Mucosa of descending colon (tissue), 3 donors: ENCODE data around the gene WHAMM. TPM values are rescaled to one million over a fixed set of nuclear protein-coding genes. Genes with fewer than 3 reads are reported as not detected.

Experiments used
- ATAC-seq: fragments of 200-7000 bp; cut with Tn5 transposase; one replicate; pipeline ENCODE4 v1.9.1; 2020; ENCODE audit warnings: mild to moderate bottlenecking, moderate library complexity
- DNase-seq, 3 donors: peaks; one replicate each; pipeline ENCODE4 v3.0.0-alpha.2; 2020
- H3K36me3 ChIP-seq: fragments of 200-600 bp; one replicate; pipeline ENCODE4 v1.8.0; 2021; ENCODE audit warnings: low read depth, mild to moderate bottlenecking
- H3K4me1 ChIP-seq: fragments of 200-600 bp; one replicate; pipeline ENCODE4 v1.8.0; 2021; ENCODE audit warnings: low read depth, mild to moderate bottlenecking
- H3K4me3 ChIP-seq: fragments of 200-600 bp; one replicate; pipeline ENCODE4 v1.8.0; 2021; ENCODE audit warnings: mild to moderate bottlenecking
- H3K9me3 ChIP-seq: fragments of 200-600 bp; one replicate; pipeline ENCODE4 v1.8.0; 2021; ENCODE audit warnings: mild to moderate bottlenecking
- intact Hi-C, 2 donors: fragments of 100-400 bp; cut with DNase I in 1 of 2; cut with micrococcal nuclease in 1 of 2; formaldehyde crosslinking; loops; one replicate each; pipeline versions ENCODE4 v1.11.0 to v1.11.1; 2022; cut with DNase I, micrococcal nuclease
- total RNA-seq, 3 donors: library from RNA; stranded (reverse); fragmentation: NEBNext Ultra II Directional in 2 of 3; extraction: Animal tissue kit (Norgen Biotek cat#: 25700) in 2 of 3; gene quantifications; one replicate each; pipeline versions ENCODE4 v1.2.1 to v1.2.4, GENCODE V29; 2021 to 2023
- TF ChIP-seq, protein P1 (sequence below): fragments of 200-600 bp; IDR thresholded peaks from one replicate; pipeline ENCODE4 v1.8.0; 2022; ENCODE audit warnings: antibody characterized with exemption, mild to moderate bottlenecking
- donor health status: DM: no; HTN: no; CAD: no; lungs with moderate emphysema.
- donor health status: DM: no; HTN: no; CAD: no.
- donor health status: DM: no; HTN: yes; CAD: no.

Gene WHAMM
- total RNA-seq, 3 donors from 2014 or later, result 10.8 to 13.2 (median 11.4) TPM

- Histone ChIP-seq H3K9me3 (no peaks in the 10 kb centered on the region), H3K4me1 (no peaks in the 10 kb centered on the region), H3K36me3 (no peaks in the 10 kb centered on the region), H3K4me3 (no peak overlapping the region)
- intact Hi-C loops, result no loop called here
- DNase-seq (no peak), ATAC-seq (no peak)
- TF ChIP-seq, protein P1, sequence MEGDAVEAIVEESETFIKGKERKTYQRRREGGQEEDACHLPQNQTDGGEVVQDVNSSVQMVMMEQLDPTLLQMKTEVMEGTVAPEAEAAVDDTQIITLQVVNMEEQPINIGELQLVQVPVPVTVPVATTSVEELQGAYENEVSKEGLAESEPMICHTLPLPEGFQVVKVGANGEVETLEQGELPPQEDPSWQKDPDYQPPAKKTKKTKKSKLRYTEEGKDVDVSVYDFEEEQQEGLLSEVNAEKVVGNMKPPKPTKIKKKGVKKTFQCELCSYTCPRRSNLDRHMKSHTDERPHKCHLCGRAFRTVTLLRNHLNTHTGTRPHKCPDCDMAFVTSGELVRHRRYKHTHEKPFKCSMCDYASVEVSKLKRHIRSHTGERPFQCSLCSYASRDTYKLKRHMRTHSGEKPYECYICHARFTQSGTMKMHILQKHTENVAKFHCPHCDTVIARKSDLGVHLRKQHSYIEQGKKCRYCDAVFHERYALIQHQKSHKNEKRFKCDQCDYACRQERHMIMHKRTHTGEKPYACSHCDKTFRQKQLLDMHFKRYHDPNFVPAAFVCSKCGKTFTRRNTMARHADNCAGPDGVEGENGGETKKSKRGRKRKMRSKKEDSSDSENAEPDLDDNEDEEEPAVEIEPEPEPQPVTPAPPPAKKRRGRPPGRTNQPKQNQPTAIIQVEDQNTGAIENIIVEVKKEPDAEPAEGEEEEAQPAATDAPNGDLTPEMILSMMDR, result no peak
Observed at GRCh38 chr15:82882273-82882928, 73.0 kb downstream of the WHAMM start.

Other genes with a start within 250 kb of the WHAMM start
- 10 to 100 TPM in 1 of 3 donors, 1 to 10 TPM in 1, under 1 TPM in 1; 0.61 to 11.8 (median 1.4) TPM for gene CPEB1, start 162.3 kb upstream of the WHAMM start, total RNA-seq
- 1 to 10 TPM in 2 of 3 donors, under 1 TPM in 1; 0.67 to 5.4 (median 1.9) TPM for gene AP3B2, start 99.8 kb upstream of the WHAMM start, total RNA-seq
- gene FSD2, start 3.6 kb upstream of the WHAMM start, total RNA-seq, result not detected
- gene HOMER2, start 143.1 kb downstream of the WHAMM start, total RNA-seq, result 10 to 100 TPM in 1 of 3 donors, 1 to 10 TPM in 2; 1.9 to 16.3 (median 2.1) TPM
- gene RAMAC, start 176.6 kb downstream of the WHAMM start, total RNA-seq, result 10 to 100 TPM; 19.5 to 23.9 (median 20.6) TPM
- 10 to 100 TPM; 21.4 to 24.6 (median 23.0) TPM for gene C15orf40, start 202.0 kb downstream of the WHAMM start, total RNA-seq